ENCODE data around the gene CEP170.
"Not testable (repeated sequence)": the region's sequence is repeated elsewhere in the genome, so short reads cannot be mapped to it uniquely, and the experiment has no call there.

Gene CEP170

GRCh38 chr1:243233908-243234307 lies 21.2 kb downstream of the CEP170 start:
- DNase-seq: no peak

- DNase-seq: no peak
These were observed 24.2 kb downstream of the CEP170 start for GRCh38 chr1:243230914-243231313.

GRCh38 chr1:243229526-243229925 lies 25.6 kb downstream of the CEP170 start:
- no peak for DNase-seq

- no peak for DNase-seq
These were observed 27.5 kb downstream of the CEP170 start for GRCh38 chr1:243227622-243228021.

- no peak for DNase-seq
These were observed 37.0 kb downstream of the CEP170 start for GRCh38 chr1:243218059-243218458.

GRCh38 chr1:243217349-243217748 lies 37.7 kb downstream of the CEP170 start:
- no peak for DNase-seq

- DNase-seq: no peak
These were observed 38.3 kb downstream of the CEP170 start for GRCh38 chr1:243216741-243217140.

- DNase-seq: not testable (repeated sequence)
These were observed 39.7 kb downstream of the CEP170 start for GRCh38 chr1:243215276-243215875.

- no peak for DNase-seq
These were observed 41.9 kb downstream of the CEP170 start for GRCh38 chr1:243213045-243213787.

- DNase-seq: not testable (repeated sequence)
These were observed 43.1 kb downstream of the CEP170 start for GRCh38 chr1:243211984-243212383.

GRCh38 chr1:243205026-243205501 lies 50.0 kb downstream of the CEP170 start:
- not testable (repeated sequence) for DNase-seq

GRCh38 chr1:243204336-243204735 lies 50.7 kb downstream of the CEP170 start:
- DNase-seq: not testable (repeated sequence)

GRCh38 chr1:243203196-243203595 lies 51.9 kb downstream of the CEP170 start:
- not testable (repeated sequence) for DNase-seq

- not testable (repeated sequence) for DNase-seq
These were observed 53.8 kb downstream of the CEP170 start for GRCh38 chr1:243201316-243201715.

GRCh38 chr1:243197524-243197923 lies 57.6 kb downstream of the CEP170 start:
- not testable (repeated sequence) for DNase-seq

- not testable (repeated sequence) for DNase-seq
These were observed 61.8 kb downstream of the CEP170 start for GRCh38 chr1:243193330-243193729.

- DNase-seq: peak; percentile 9 to 23
These were observed 68.7 kb downstream of the CEP170 start for GRCh38 chr1:243186201-243186995.

GRCh38 chr1:243184787-243185186 lies 70.3 kb downstream of the CEP170 start:
- DNase-seq: not testable (repeated sequence)

- not testable (repeated sequence) for DNase-seq
These were observed 71.4 kb downstream of the CEP170 start for GRCh38 chr1:243183661-243184060.

GRCh38 chr1:243183176-243183575 lies 71.9 kb downstream of the CEP170 start:
- DNase-seq: not testable (repeated sequence)

GRCh38 chr1:243179720-243180119 lies 75.4 kb downstream of the CEP170 start:
- no peak for DNase-seq

- DNase-seq: not testable (repeated sequence)
These were observed 77.3 kb downstream of the CEP170 start for GRCh38 chr1:243177792-243178191.

GRCh38 chr1:243173758-243174369 lies 81.2 kb downstream of the CEP170 start:
- DNase-seq: not testable (repeated sequence)

All from hippocampal formation (tissue), 2 donors.